AG04450 (cell line): Measurements from ENCODE around the gene TPGS1. TPM values are rescaled to one million over a fixed set of nuclear protein-coding genes. Genes with fewer than 3 reads are reported as not detected.

Source experiments
- CTCF ChIA-PET: fragments of 300-600, 350-600 bp; formaldehyde crosslinking; extraction: SDS; loops from one replicate; lab custom pipeline; 2022; ENCODE audit warnings: antibody characterized with exemption, inconsistent platforms; lab: Charles Lee
- POLR2A ChIA-PET: fragments of 350-600 bp; formaldehyde crosslinking; extraction: SDS; loops from one replicate; lab custom pipeline; 2021; ENCODE audit warnings: antibody characterized with exemption, inconsistent platforms; lab: Yijun Ruan, JAX
- DNase-seq: peaks from one replicate; pipeline ENCODE4 v3.0.0-alpha.2; 2011; ENCODE audit warnings: low read depth, low spot score
- H3K27ac ChIP-seq: one replicate; pipeline ENCODE4 v1.5.1; 2012; ENCODE audit warnings: low read depth, low read length, control low read depth
- H3K27me3 ChIP-seq: one replicate; pipeline ENCODE4 v1.6.0; 2012; ENCODE audit warnings: low read length; ENCODE audit not compliant: control insufficient read depth, insufficient read depth
- H3K4me3 ChIP-seq: 2 replicates; pipeline ENCODE4 v1.5.1; 2011; ENCODE audit warnings: mild to moderate bottlenecking, low read depth, low read length, control low read depth
- H3K9me3 ChIP-seq: 2 replicates; pipeline ENCODE4 v1.5.1; 2012; ENCODE audit warnings: low read length; ENCODE audit not compliant: control insufficient read depth, insufficient read depth
- CTCF ChIP-seq: IDR thresholded peaks from 2 replicates; pipeline ENCODE4 v1.5.1; 2011; ENCODE audit warnings: low read depth, low read length, control low read depth, inconsistent platforms
- polyA plus RNA-seq: library from polyadenylated mRNA; depleted of rRNA; stranded (reverse); fragments of >200 nt; gene quantifications from 2 replicates; pipeline ENCODE4 v1.2.3, GENCODE V29; 2011

TPGS1 gene
- polyA plus RNA-seq, 1 experiment = 2.6 TPM

- Histone ChIP-seq H3K4me3 (no peak overlapping the region), H3K27ac (no peak overlapping the region), H3K27me3 (peaks cover 13% of the 10 kb centered on the region), H3K9me3 (peaks cover 15% of the 10 kb centered on the region; the same call in 1 of the 2 replicates)
- no peak for DNase-seq
- POLR2A ChIA-PET = no interaction called here
- TF ChIP-seq CTCF = no peak
- CTCF ChIA-PET = no interaction called here
These were observed 42.1 kb upstream of the TPGS1 start for GRCh38 chr19:465056-465816.

GRCh38 chr19:467554-467953 is 39.7 kb upstream of the TPGS1 start:
- Histone ChIP-seq H3K27me3 (peaks cover under 1% of the 10 kb centered on the region), H3K4me3 (no peak overlapping the region), H3K27ac (no peak overlapping the region), H3K9me3 (peaks cover 10% of the 10 kb centered on the region; the same call in 1 of the 2 replicates)
- ChIA-PET CTCF (no interaction called here), POLR2A (no interaction called here)
- DNase-seq = no peak
- TF ChIP-seq CTCF = no peak

GRCh38 chr19:468587-469256 is 38.6 kb upstream of the TPGS1 start:
- ChIA-PET CTCF (no interaction called here), POLR2A (no interaction called here)
- Histone ChIP-seq H3K9me3 (peaks cover 10% of the 10 kb centered on the region; the same call in 1 of the 2 replicates), H3K4me3 (no peak overlapping the region), H3K27me3 (no peaks in the 10 kb centered on the region), H3K27ac (no peak overlapping the region)
- no peak for TF ChIP-seq CTCF
- DNase-seq = no peak

- CTCF ChIA-PET = interaction anchor here (0.6 kb wide), 1 partner anchor 139 kb away, joined by 3 read pairs; no protein-coding TSS in a partner anchor
These were observed 37.5 kb upstream of the TPGS1 start for GRCh38 chr19:469833-470232.

More at GRCh38 chr19:469833-470232, 37.5 kb upstream of the TPGS1 start:
- Histone ChIP-seq H3K4me3 (no peak overlapping the region), H3K27ac (no peak overlapping the region), H3K9me3 (peaks cover 4% of the 10 kb centered on the region; the same call in 1 of the 2 replicates), H3K27me3 (no peaks in the 10 kb centered on the region)
- TF ChIP-seq CTCF = no peak
- POLR2A ChIA-PET = no interaction called here
- no peak for DNase-seq
